ENCODE results near the gene FOXJ3. TPM values are rescaled to one million over a fixed set of nuclear protein-coding genes. Genes with fewer than 3 reads are reported as not detected.

Gene FOXJ3
- total and polyA plus RNA-seq, 4 donors: 5.3 to 16.8 (median 12.4) TPM

GRCh38 chr1:42316292-42316691, 18.7 kb downstream of the FOXJ3 start:
- Histone ChIP-seq H3K9me3 (ENCODE audit: control insufficient read depth in 4 of 4, low read length in 3 of 4) (no peaks in the 10 kb centered on the region), H3K27ac (ENCODE audit: low read depth in 1 of 2, low read length in 2 of 2) (no peak overlapping the region), H3K9ac (ENCODE audit: low read depth in 1 of 2, low read length in 2 of 2) (no peak overlapping the region), H3K4me1 (ENCODE audit: control insufficient read depth in 4 of 4, insufficient read depth in 4 of 4, low read length in 3 of 4) (peaks cover 12 to 50% (median 29%) of the 10 kb centered on the region in 4 donors), H3K36me3 (ENCODE audit: control insufficient read depth in 4 of 4, insufficient read depth in 3 of 4, low read depth in 1 of 4, low read length in 3 of 4) (no peaks in the 10 kb centered on the region), H3K27me3 (ENCODE audit: control insufficient read depth in 4 of 4, insufficient read depth in 4 of 4, low read length in 3 of 4) (no peaks in the 10 kb centered on the region), H3K4me3 (ENCODE audit: low read depth in 1 of 3, low read length in 3 of 3) (no peak overlapping the region)
- 87% methylated on average over 2 of the region's 2 CpGs for WGBS
- no peak for DNase-seq (ENCODE audit: low spot score)
- TF ChIP-seq, protein P1, sequence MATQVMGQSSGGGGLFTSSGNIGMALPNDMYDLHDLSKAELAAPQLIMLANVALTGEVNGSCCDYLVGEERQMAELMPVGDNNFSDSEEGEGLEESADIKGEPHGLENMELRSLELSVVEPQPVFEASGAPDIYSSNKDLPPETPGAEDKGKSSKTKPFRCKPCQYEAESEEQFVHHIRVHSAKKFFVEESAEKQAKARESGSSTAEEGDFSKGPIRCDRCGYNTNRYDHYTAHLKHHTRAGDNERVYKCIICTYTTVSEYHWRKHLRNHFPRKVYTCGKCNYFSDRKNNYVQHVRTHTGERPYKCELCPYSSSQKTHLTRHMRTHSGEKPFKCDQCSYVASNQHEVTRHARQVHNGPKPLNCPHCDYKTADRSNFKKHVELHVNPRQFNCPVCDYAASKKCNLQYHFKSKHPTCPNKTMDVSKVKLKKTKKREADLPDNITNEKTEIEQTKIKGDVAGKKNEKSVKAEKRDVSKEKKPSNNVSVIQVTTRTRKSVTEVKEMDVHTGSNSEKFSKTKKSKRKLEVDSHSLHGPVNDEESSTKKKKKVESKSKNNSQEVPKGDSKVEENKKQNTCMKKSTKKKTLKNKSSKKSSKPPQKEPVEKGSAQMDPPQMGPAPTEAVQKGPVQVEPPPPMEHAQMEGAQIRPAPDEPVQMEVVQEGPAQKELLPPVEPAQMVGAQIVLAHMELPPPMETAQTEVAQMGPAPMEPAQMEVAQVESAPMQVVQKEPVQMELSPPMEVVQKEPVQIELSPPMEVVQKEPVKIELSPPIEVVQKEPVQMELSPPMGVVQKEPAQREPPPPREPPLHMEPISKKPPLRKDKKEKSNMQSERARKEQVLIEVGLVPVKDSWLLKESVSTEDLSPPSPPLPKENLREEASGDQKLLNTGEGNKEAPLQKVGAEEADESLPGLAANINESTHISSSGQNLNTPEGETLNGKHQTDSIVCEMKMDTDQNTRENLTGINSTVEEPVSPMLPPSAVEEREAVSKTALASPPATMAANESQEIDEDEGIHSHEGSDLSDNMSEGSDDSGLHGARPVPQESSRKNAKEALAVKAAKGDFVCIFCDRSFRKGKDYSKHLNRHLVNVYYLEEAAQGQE (IDR thresholded peaks at IDR 0.05): no peak
- TF ChIP-seq FOXA1 (IDR thresholded peaks at IDR 0.05): no peak

DNA sequence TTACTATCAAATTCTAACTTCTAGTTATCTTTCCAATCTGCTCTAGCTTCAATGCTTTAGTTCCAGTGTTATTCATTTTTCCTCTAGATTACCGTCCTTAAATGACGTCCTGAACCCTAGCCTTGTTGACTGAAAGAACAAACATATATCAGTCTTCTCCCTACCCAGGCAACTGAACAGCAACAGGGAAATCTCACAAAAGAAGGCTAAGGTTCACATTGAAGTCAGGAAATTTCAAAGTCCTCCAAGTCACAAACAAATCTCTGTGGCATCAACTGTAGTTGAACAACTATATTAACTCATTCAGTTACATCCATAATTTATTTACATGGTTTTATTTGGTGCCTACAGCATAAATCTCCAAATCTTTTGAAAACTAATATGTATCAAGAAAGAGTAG, 19.5 kb downstream of the FOXJ3 start:
- H3K4me1 ChIP-seq (ENCODE audit: control insufficient read depth in 4 of 4, insufficient read depth in 4 of 4, low read length in 3 of 4): peaks cover 10 to 42% (median 21%) of the 10 kb centered on the region in 4 donors
- 19% methylated on average over 2 of the region's 2 CpGs for WGBS
- no peak for DNase-seq (ENCODE audit: low spot score)

DNA sequence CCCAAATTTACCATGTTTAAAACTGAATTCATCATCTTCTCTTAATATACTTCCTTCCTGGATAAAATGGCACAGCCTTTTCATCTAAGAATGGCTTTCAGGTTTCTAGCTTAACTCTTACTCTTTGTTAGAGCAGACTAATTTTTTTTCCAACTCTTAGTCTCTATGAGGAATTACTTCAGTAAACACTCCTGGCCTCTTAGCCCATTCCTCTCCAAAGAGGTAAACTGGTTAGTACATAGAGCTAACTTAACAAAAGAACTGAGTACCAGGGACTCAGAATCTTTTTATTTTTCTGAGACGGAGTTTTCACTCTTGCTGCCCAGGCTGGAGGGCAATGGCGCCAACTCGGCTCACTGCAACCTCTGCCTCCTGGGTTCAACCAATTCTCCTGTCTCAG, 21.1 kb downstream of the FOXJ3 start:
- no peaks in the 10 kb centered on the region for H3K27me3 ChIP-seq (ENCODE audit: control insufficient read depth in 4 of 4, insufficient read depth in 4 of 4, low read length in 3 of 4)
- 89% methylated on average over 3 of the region's 3 CpGs for WGBS
- peaks cover 8 to 30% (median 12%) of the 10 kb centered on the region in 4 donors for H3K4me1 ChIP-seq (ENCODE audit: control insufficient read depth in 4 of 4, insufficient read depth in 4 of 4, low read length in 3 of 4)

More for the DNA sequence above, 19.5 kb downstream of the FOXJ3 start:
- no peak overlapping the region for H3K4me3 ChIP-seq (ENCODE audit: low read depth in 1 of 3, low read length in 3 of 3)
- H3K9me3 ChIP-seq (ENCODE audit: control insufficient read depth in 4 of 4, low read length in 3 of 4): no peaks in the 10 kb centered on the region
- H3K27me3 ChIP-seq (ENCODE audit: control insufficient read depth in 4 of 4, insufficient read depth in 4 of 4, low read length in 3 of 4): no peaks in the 10 kb centered on the region
- H3K36me3 ChIP-seq (ENCODE audit: control insufficient read depth in 4 of 4, insufficient read depth in 3 of 4, low read depth in 1 of 4, low read length in 3 of 4): no peaks in the 10 kb centered on the region
- TF ChIP-seq YY1 (IDR thresholded peaks at IDR 0.05) (no peak), RXRA (IDR thresholded peaks at IDR 0.05) (peak; percentile 35 to 56), SP1 (IDR thresholded peaks at IDR 0.05) (peak; percentile 9), HNF4G (IDR thresholded peaks at IDR 0.05) (peak; percentile 23), HNF4A (conservative IDR thresholded peaks at IDR 0.05) (peak; percentile 48 to 61), RAD21 (IDR thresholded peaks at IDR 0.05) (no peak), FOXA1 (IDR thresholded peaks at IDR 0.05) (no peak)
- TF ChIP-seq, protein P2, sequence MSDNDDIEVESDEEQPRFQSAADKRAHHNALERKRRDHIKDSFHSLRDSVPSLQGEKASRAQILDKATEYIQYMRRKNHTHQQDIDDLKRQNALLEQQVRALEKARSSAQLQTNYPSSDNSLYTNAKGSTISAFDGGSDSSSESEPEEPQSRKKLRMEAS (IDR thresholded peaks at IDR 0.05): no peak
- peak overlapping the region in 1 of 2 donors; percentile 19 for H3K27ac ChIP-seq (ENCODE audit: low read depth in 1 of 2, low read length in 2 of 2)
- H3K9ac ChIP-seq (ENCODE audit: low read depth in 1 of 2, low read length in 2 of 2): no peak overlapping the region

More for the DNA sequence above, 21.1 kb downstream of the FOXJ3 start:
- Histone ChIP-seq H3K36me3 (ENCODE audit: control insufficient read depth in 4 of 4, insufficient read depth in 3 of 4, low read depth in 1 of 4, low read length in 3 of 4) (no peaks in the 10 kb centered on the region), H3K4me3 (ENCODE audit: low read depth in 1 of 3, low read length in 3 of 3) (no peak overlapping the region), H3K9me3 (ENCODE audit: control insufficient read depth in 4 of 4, low read length in 3 of 4) (no peaks in the 10 kb centered on the region), H3K9ac (ENCODE audit: low read depth in 1 of 2, low read length in 2 of 2) (no peak overlapping the region), H3K27ac (ENCODE audit: low read depth in 1 of 2, low read length in 2 of 2) (no peak overlapping the region)
- TF ChIP-seq HNF4A (conservative IDR thresholded peaks at IDR 0.05) (no peak), CTCF (IDR thresholded peaks at IDR 0.05; ENCODE audit: low read depth, low read length, missing input control) (no peak), FOXA1 (IDR thresholded peaks at IDR 0.05) (no peak), SP1 (IDR thresholded peaks at IDR 0.05) (no peak)
- TF ChIP-seq, protein P1 (IDR thresholded peaks at IDR 0.05): no peak
- no peak for DNase-seq (ENCODE audit: low spot score)
